Suprapubic skin (tissue), 4 donors: ENCODE results near the gene B3GALT5. TPM values are rescaled to one million over a fixed set of nuclear protein-coding genes. Genes with fewer than 3 reads are reported as not detected.

Experiments used
- DNase-seq, 2 donors: peaks; one replicate each; pipeline ENCODE4 v3.0.0-alpha.2; 2019; ENCODE audit warnings: low spot score in 2 of 2
- H3K27ac ChIP-seq: fragments of 200-600 bp; sonication (generic); one replicate; pipeline ENCODE4 v1.5.1; 2019
- H3K27me3 ChIP-seq: fragments of 200-600 bp; sonication (generic); one replicate; pipeline ENCODE4 v1.5.1; 2019
- H3K36me3 ChIP-seq: fragments of 200-600 bp; sonication (generic); one replicate; pipeline ENCODE4 v1.5.1; 2019
- H3K4me1 ChIP-seq: fragments of 200-600 bp; sonication (generic); one replicate; pipeline ENCODE4 v1.5.1; 2019
- H3K4me3 ChIP-seq: fragments of 200-600 bp; sonication (generic); one replicate; pipeline ENCODE4 v1.5.1; 2019; ENCODE audit warnings: mild to moderate bottlenecking
- H3K9me3 ChIP-seq: fragments of 200-600 bp; sonication (generic); one replicate; pipeline ENCODE4 v1.5.1; 2019
- EP300 ChIP-seq: sonication (generic); formaldehyde crosslinking; IDR thresholded peaks from one replicate; pipeline ENCODE4 v1.6.1; 2017; ENCODE audit warnings: antibody characterized with exemption
- POLR2A ChIP-seq, 2 donors: fragments of 450-650 bp; IDR thresholded peaks; one replicate each; pipeline ENCODE4 v1.6.1; 2017; ENCODE audit warnings: antibody characterized with exemption in 2 of 2, mild to moderate bottlenecking in 2 of 2, moderate library complexity in 2 of 2
- POLR2AphosphoS5 ChIP-seq, 3 donors: sonication (generic); formaldehyde crosslinking; IDR thresholded peaks; one replicate each; pipeline ENCODE4 v1.6.1; 2017; ENCODE audit warnings: antibody characterized with exemption in 3 of 3
- WGBS: methylation state at CpG from one replicate; pipeline ENCODE4 v1.1.5; 2018; 5-methylcytosine and 5-hydroxymethylcytosine counted together
- total RNA-seq, 4 donors: library from RNA; depleted of rRNA; stranded (reverse); fragments of >200 nt; gene quantifications; one replicate each; pipeline ENCODE4 v1.1.0, GENCODE V29; 2016
- TF ChIP-seq, protein P1 (sequence below), 2 donors: fragments of 200-600 bp in 1 of 2; fragments of 450-650 bp in 1 of 2; sonication (generic) in 1 of 2; IDR thresholded peaks; one replicate each; pipeline ENCODE4 v1.5.1; 2016 to 2019; ENCODE audit warnings: antibody characterized with exemption in 2 of 2, mild to moderate bottlenecking in 1 of 2, moderate library complexity in 1 of 2

Gene B3GALT5
- total RNA-seq, 4 donors from 2014 or later = 0.89 to 5.9 (median 3.1) TPM

DNA sequence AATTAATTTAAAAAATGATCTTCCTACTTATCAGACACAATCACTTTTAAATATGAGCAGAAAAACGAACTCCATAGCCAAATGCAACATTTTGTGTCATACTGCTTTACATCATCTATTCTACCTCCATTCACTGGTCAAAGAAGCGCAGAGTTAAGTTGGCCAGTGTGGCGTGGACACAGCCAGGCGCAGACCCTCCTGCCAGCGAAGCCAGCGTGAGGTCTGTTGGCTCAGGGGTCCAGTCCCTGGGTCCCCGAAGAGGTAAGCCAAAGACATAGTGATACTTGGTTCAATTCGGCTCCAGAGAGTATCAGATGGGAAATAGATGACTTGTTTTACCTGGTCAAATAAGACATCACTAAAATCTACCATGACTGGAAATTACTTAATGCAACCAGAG is 59.2 kb downstream of the B3GALT5 start:
- TF ChIP-seq POLR2AphosphoS5 (IDR thresholded peaks at IDR 0.05) = no peak
- TF ChIP-seq, protein P1, sequence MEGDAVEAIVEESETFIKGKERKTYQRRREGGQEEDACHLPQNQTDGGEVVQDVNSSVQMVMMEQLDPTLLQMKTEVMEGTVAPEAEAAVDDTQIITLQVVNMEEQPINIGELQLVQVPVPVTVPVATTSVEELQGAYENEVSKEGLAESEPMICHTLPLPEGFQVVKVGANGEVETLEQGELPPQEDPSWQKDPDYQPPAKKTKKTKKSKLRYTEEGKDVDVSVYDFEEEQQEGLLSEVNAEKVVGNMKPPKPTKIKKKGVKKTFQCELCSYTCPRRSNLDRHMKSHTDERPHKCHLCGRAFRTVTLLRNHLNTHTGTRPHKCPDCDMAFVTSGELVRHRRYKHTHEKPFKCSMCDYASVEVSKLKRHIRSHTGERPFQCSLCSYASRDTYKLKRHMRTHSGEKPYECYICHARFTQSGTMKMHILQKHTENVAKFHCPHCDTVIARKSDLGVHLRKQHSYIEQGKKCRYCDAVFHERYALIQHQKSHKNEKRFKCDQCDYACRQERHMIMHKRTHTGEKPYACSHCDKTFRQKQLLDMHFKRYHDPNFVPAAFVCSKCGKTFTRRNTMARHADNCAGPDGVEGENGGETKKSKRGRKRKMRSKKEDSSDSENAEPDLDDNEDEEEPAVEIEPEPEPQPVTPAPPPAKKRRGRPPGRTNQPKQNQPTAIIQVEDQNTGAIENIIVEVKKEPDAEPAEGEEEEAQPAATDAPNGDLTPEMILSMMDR (IDR thresholded peaks at IDR 0.05) = no peak
- TF ChIP-seq POLR2A (IDR thresholded peaks at IDR 0.05) = no peak
- no peak for TF ChIP-seq EP300
- Histone ChIP-seq H3K4me1 (no peaks in the 10 kb centered on the region), H3K9me3 (no peaks in the 10 kb centered on the region), H3K36me3 (no peaks in the 10 kb centered on the region), H3K4me3 (no peak overlapping the region), H3K27ac (no peak overlapping the region), H3K27me3 (no peaks in the 10 kb centered on the region)
- 88% methylated on average over 8 of the region's 8 CpGs for WGBS
- DNase-seq = no peak

DNA sequence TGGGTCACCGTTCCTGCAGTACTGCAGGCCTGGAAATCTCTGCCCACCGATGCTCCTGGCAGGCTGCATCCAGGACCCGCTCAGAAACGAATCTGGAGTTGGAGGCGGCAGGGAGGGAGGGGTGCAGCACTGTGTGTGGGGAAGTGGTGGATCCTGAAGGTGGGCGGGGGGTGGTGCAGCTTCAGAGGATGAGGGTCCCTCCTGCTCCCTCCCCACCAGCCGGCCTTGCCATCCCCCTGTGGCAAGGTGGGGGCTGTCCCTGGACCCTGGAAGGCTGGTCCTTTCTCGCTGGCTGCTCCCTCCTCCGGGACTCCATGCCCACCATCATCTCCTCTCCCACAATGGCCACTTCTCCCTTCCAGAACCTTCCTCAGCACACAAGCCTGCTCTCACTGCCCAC is 60.4 kb downstream of the B3GALT5 start:
- no peaks in the 10 kb centered on the region for H3K27me3 ChIP-seq
- no peaks in the 10 kb centered on the region for H3K9me3 ChIP-seq
- WGBS = 80% methylated on average over 9 of the region's 9 CpGs
- TF ChIP-seq, protein P1 (IDR thresholded peaks at IDR 0.05) = no peak
- no peak for TF ChIP-seq EP300
- TF ChIP-seq POLR2AphosphoS5 (IDR thresholded peaks at IDR 0.05) = no peak
- no peak for TF ChIP-seq POLR2A (IDR thresholded peaks at IDR 0.05)
- H3K27ac ChIP-seq = no peak overlapping the region
- no peak overlapping the region for H3K4me3 ChIP-seq
- H3K4me1 ChIP-seq = no peaks in the 10 kb centered on the region
- no peaks in the 10 kb centered on the region for H3K36me3 ChIP-seq
- DNase-seq = no peak

DNA sequence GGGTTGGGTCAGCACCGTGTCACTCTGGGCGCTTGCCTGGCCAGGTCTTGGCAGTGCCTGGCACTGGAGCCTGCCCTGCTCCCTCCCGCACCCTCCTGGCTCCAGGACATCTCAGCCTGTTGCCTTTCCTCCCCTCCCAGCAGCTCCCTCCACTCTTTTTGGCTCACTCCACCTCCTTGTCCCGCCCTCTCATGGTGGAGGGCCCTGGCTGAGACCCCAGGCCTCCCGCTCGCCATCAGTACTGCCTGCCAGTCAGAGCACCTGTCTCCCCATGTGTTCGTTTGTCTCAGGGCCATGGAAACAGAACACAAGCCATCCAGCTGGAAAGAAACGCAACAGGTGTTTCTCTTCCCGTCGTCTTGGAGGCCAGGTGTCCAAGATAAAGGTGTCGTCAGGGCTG is 61.0 kb downstream of the B3GALT5 start:
- WGBS = 73% methylated on average over 11 of the region's 11 CpGs
- TF ChIP-seq, protein P1 (IDR thresholded peaks at IDR 0.05) = no peak
- TF ChIP-seq POLR2AphosphoS5 (IDR thresholded peaks at IDR 0.05) = no peak
- no peak for TF ChIP-seq EP300
- no peak for TF ChIP-seq POLR2A (IDR thresholded peaks at IDR 0.05)
- Histone ChIP-seq H3K4me3 (no peak overlapping the region), H3K27me3 (no peaks in the 10 kb centered on the region), H3K4me1 (no peaks in the 10 kb centered on the region), H3K27ac (no peak overlapping the region), H3K9me3 (no peaks in the 10 kb centered on the region), H3K36me3 (no peaks in the 10 kb centered on the region)
- DNase-seq = no peak

DNA sequence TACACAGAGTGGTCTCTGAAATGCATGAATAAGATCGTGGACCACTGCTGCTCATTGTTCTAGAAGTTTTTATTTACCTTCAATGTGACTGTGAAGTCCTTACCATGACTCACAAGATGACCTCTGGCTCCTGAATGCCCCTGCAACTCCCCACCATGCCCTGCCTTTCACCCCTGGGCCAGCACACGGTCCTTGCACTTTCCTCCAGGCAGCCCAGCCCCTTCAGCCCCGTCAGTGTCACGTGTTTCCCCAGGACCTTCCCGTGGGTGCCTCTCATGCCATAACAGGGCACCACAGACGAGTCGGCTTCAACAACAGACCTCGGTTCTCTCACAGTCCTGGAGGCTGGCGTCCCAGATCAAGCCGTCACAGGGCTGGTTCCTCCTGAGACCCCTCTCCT is 62.1 kb downstream of the B3GALT5 start:
- TF ChIP-seq POLR2A (IDR thresholded peaks at IDR 0.05) (no peak), EP300 (no peak), POLR2AphosphoS5 (IDR thresholded peaks at IDR 0.05) (no peak)
- TF ChIP-seq, protein P1 (IDR thresholded peaks at IDR 0.05) = no peak
- WGBS = 74% methylated on average over 10 of the region's 10 CpGs
- no peak overlapping the region for H3K27ac ChIP-seq
- no peaks in the 10 kb centered on the region for H3K27me3 ChIP-seq
- H3K36me3 ChIP-seq = no peaks in the 10 kb centered on the region
- H3K4me1 ChIP-seq = no peaks in the 10 kb centered on the region
- no peaks in the 10 kb centered on the region for H3K9me3 ChIP-seq
- H3K4me3 ChIP-seq = no peak overlapping the region
- DNase-seq = no peak

DNA sequence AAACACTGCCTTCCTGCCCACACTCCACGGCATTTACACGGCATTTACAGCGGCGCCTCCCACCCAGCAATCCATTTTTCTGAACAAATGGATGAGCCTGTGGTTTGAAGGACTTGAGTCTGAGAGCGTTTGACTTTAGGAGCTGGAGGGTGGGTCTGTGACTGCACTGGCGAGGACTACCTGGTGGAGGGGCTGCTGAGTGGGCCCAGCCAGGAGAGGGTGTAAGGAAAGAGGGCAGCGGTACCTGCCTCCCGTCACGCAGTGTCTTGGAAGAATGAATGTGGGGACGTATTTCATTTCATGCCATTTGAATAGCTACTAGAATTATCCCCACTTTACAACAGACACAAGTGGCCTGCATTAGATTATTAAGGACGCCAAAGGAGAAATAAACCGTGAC is 62.9 kb downstream of the B3GALT5 start:
- no peak for DNase-seq
- TF ChIP-seq POLR2AphosphoS5 (IDR thresholded peaks at IDR 0.05) = no peak
- no peak for TF ChIP-seq EP300
- TF ChIP-seq, protein P1 (IDR thresholded peaks at IDR 0.05) = no peak
- TF ChIP-seq POLR2A (IDR thresholded peaks at IDR 0.05) = no peak
- WGBS = 78% methylated on average over 12 of the region's 12 CpGs
- Histone ChIP-seq H3K4me1 (no peaks in the 10 kb centered on the region), H3K27ac (peak overlapping the region; percentile 61), H3K9me3 (no peaks in the 10 kb centered on the region), H3K36me3 (no peaks in the 10 kb centered on the region), H3K4me3 (no peak overlapping the region), H3K27me3 (no peaks in the 10 kb centered on the region)
